PC-3 (cell line): ENCODE results near the gene EFHC1. TPM values are rescaled to one million over a fixed set of nuclear protein-coding genes. Genes with fewer than 3 reads are reported as not detected.
"Not testable (repeated sequence)": the region's sequence is repeated elsewhere in the genome, so short reads cannot be mapped to it uniquely, and the experiment has no call there.

Experiments
- ATAC-seq: fragments of 200-7000 bp; cut with Tn5 transposase; 2 replicates; pipeline ENCODE4 v1.9.1; 2020; ENCODE audit warnings: mild to moderate bottlenecking, moderate library complexity
- BruUV-seq: library from RNA; stranded (reverse); fragments of 400-500 nt; replicated peaks from 2 replicates; lab custom pipeline; 2021; lab: Mats Ljungman, UMichigan
- CTCF ChIA-PET: fragments of 300-600 bp; sonication (Branson Sonifier 250); formaldehyde crosslinking; loops from one replicate; lab custom pipeline; 2022; ENCODE audit warnings: antibody characterized with exemption; lab: Charles Lee
- POLR2A ChIA-PET: fragments of 300-600 bp; sonication (Branson Sonifier 250); formaldehyde crosslinking; loops from one replicate; lab custom pipeline; 2022; ENCODE audit warnings: antibody characterized with exemption; ENCODE audit not compliant: unreplicated experiment; lab: Charles Lee
- DNase-seq: peaks from one replicate; pipeline ENCODE4 v3.0.0-alpha.2; 2015
- H2AFZ ChIP-seq: fragments of 300-600 bp; sonication (generic); 2 replicates; pipeline ENCODE4 v1.6.0; 2016; ENCODE audit warnings: antibody characterized with exemption, low read length
- H3F3A ChIP-seq: fragments of 300-600 bp; sonication (generic); one replicate; pipeline ENCODE4 v1.6.0; 2017; ENCODE audit warnings: antibody characterized with exemption, low read length, control low read depth, mild to moderate bottlenecking; ENCODE audit not compliant: unreplicated experiment
- H3K27ac ChIP-seq: fragments of 300-600 bp; sonication (generic); 2 replicates; pipeline ENCODE4 v1.5.1; 2016; ENCODE audit warnings: mild to moderate bottlenecking, low read length
- H3K27me3 ChIP-seq: fragments of 300-600 bp; sonication (generic); 2 replicates; pipeline ENCODE4 v1.6.1; 2016; ENCODE audit warnings: low read length, mixed read lengths
- H3K36me3 ChIP-seq: fragments of 300-600 bp; sonication (generic); 2 replicates; pipeline ENCODE4 v1.6.1; 2016; ENCODE audit warnings: low read depth, mixed run types, low read length, mixed read lengths
- H3K4me1 ChIP-seq: fragments of 300-600 bp; sonication (generic); 2 replicates; pipeline ENCODE4 v1.5.1; 2016; ENCODE audit warnings: low read length; ENCODE audit not compliant: insufficient read depth
- H3K4me2 ChIP-seq: fragments of 300-600 bp; sonication (generic); 2 replicates; pipeline ENCODE4 v1.6.0; 2016; ENCODE audit warnings: low read length
- H3K4me3 ChIP-seq: fragments of 300-600 bp; sonication (generic); 2 replicates; pipeline ENCODE4 v1.5.1; 2016; ENCODE audit warnings: mild to moderate bottlenecking, low read length, mixed read lengths
- H3K79me2 ChIP-seq: fragments of 300-600 bp; sonication (generic); 2 replicates; pipeline ENCODE4 v1.6.1; 2017; ENCODE audit warnings: low read length, mixed read lengths
- H3K9ac ChIP-seq: fragments of 300-600 bp; sonication (generic); 2 replicates; pipeline ENCODE4 v1.6.0; 2016; ENCODE audit warnings: mild to moderate bottlenecking, low read length
- H3K9me2 ChIP-seq: fragments of 300-600 bp; sonication (generic); replicated peaks from 2 replicates; pipeline ENCODE4 v1.6.1; 2016; ENCODE audit warnings: mixed run types, low read length, mixed read lengths
- H3K9me3 ChIP-seq: fragments of 300-600 bp; sonication (generic); 2 replicates; pipeline ENCODE4 v1.6.1; 2016; ENCODE audit warnings: low read length, mixed read lengths
- H4K20me1 ChIP-seq: fragments of 300-600 bp; sonication (generic); 2 replicates; pipeline ENCODE4 v1.6.1; 2016; ENCODE audit warnings: low read length, mixed read lengths
- EZH2 ChIP-seq: fragments of 300-600 bp; sonication (generic); IDR thresholded peaks from one replicate; pipeline ENCODE4 v1.6.1; 2017; ENCODE audit warnings: antibody characterized with exemption, mild to moderate bottlenecking, low read length; ENCODE audit not compliant: unreplicated experiment
- EZH2phosphoT487 ChIP-seq: fragments of 300-600 bp; sonication (generic); IDR thresholded peaks from 2 replicates; pipeline ENCODE4 v1.6.1; 2018; ENCODE audit warnings: mild to moderate bottlenecking, antibody characterized with exemption, low read length, borderline replicate concordance
- intact Hi-C: fragments of 100-400 bp; cut with micrococcal nuclease; formaldehyde crosslinking; loops from 2 replicates; pipeline ENCODE4 v1.9.0; 2023
- total RNA-seq: library from RNA; depleted of rRNA; stranded (reverse); fragments of >200 nt; gene quantifications from 2 replicates; pipeline ENCODE4 v1.2.3, GENCODE V29; 2014
- TF ChIP-seq, protein P1 (sequence below): fragments of 300-600 bp; sonication (generic); conservative IDR thresholded peaks from 2 replicates; pipeline ENCODE4 v1.5.1; 2017; ENCODE audit warnings: antibody characterized with exemption, low read depth, mild to moderate bottlenecking, low read length

EFHC1 gene
- total RNA-seq, 1 experiment from 2014 or later = 22.4 TPM

DNA sequence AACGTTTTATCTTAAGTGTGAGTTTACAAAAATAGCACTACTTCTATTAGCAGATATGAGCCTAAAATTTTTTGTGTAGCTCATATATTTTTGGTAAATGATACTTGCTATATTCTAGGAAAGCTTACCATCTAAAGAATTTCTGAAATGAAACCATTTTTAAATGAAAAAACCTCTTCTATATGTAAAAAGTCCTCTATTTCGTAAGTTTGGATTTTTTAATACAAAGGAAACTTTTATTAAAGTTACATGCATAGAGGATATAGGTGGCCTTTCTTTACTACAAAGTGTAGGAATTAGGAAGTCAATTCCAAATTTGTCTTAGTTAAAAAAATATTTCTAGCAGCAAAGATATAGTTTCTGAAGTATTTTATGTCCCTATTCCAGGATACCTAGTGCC, 18.8 kb downstream of the EFHC1 start:
- H3K36me3 ChIP-seq = no peaks in the 10 kb centered on the region
- no peak overlapping the region for H2AFZ ChIP-seq
- no TSS peak for BruUV-seq
- ChIA-PET CTCF (no interaction called here), POLR2A (no interaction called here)
- ATAC-seq (no peak), DNase-seq (no peak)
- no peak overlapping the region for H3K27ac ChIP-seq
- no peak overlapping the region for H3K9ac ChIP-seq
- H3K4me3 ChIP-seq = no peak overlapping the region
- H4K20me1 ChIP-seq = no peaks in the 10 kb centered on the region
- no peaks in the 10 kb centered on the region for H3K79me2 ChIP-seq
- intact Hi-C loops = no loop called here
- no peaks in the 10 kb centered on the region for H3K27me3 ChIP-seq
- no peak overlapping the region for H3K4me2 ChIP-seq
- H3K9me2 ChIP-seq = no peaks in the 10 kb centered on the region
- TF ChIP-seq EZH2 = no peak
- no peak for TF ChIP-seq EZH2phosphoT487
- TF ChIP-seq, protein P1, sequence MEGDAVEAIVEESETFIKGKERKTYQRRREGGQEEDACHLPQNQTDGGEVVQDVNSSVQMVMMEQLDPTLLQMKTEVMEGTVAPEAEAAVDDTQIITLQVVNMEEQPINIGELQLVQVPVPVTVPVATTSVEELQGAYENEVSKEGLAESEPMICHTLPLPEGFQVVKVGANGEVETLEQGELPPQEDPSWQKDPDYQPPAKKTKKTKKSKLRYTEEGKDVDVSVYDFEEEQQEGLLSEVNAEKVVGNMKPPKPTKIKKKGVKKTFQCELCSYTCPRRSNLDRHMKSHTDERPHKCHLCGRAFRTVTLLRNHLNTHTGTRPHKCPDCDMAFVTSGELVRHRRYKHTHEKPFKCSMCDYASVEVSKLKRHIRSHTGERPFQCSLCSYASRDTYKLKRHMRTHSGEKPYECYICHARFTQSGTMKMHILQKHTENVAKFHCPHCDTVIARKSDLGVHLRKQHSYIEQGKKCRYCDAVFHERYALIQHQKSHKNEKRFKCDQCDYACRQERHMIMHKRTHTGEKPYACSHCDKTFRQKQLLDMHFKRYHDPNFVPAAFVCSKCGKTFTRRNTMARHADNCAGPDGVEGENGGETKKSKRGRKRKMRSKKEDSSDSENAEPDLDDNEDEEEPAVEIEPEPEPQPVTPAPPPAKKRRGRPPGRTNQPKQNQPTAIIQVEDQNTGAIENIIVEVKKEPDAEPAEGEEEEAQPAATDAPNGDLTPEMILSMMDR = no peak
- no peaks in the 10 kb centered on the region for H3K9me3 ChIP-seq
- H3K4me1 ChIP-seq = peaks cover 8% of the 10 kb centered on the region; the same call in 1 of the 2 replicates
- no peaks in the 10 kb centered on the region for H3F3A ChIP-seq

DNA sequence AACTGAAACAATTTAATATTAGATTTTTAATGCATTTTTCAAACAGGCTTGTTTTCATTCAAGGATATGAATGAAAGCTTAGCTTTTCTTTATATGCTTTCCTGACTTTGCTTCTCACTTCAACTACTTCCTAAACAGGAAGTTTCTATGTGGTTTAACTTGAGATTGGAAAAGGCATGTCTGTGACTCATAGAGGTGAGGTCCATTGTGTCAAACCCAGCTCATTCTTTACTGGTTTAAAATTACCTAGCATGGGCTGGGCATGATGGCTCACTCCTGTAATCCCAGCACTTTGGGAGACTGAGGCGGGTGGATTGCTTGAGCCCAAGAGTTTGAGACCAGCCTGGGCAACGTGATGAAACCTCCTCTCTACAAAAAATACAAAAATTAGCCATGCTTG, 34.4 kb downstream of the EFHC1 start:
- Histone ChIP-seq H3K27me3 (no peaks in the 10 kb centered on the region), H3K36me3 (0 out of 2 replicates have a peak, but pooled peaks cover 4% of the 10 kb centered on the region), H3F3A (no peaks in the 10 kb centered on the region), H3K4me1 (peaks cover 12% of the 10 kb centered on the region), H3K4me2 (peak overlapping the region; percentile 42), H3K9ac (no peak overlapping the region), H3K9me3 (0 out of 2 replicates have a peak, but pooled peaks cover 3% of the 10 kb centered on the region), H3K9me2 (no peaks in the 10 kb centered on the region), H4K20me1 (no peaks in the 10 kb centered on the region), H3K27ac (peak overlapping the region; percentile 50), H3K79me2 (no peaks in the 10 kb centered on the region), H3K4me3 (no peak overlapping the region), H2AFZ (0 out of 2 replicates have a peak overlapping the region, but pooled peaks have one; percentile 24)
- ATAC-seq (peak; percentile 98), DNase-seq (peak; percentile 82)
- CTCF ChIA-PET = no interaction called here
- TF ChIP-seq EZH2phosphoT487 = no peak
- TF ChIP-seq, protein P1 = no peak
- no peak for TF ChIP-seq EZH2
- intact Hi-C loops = no loop called here
- BruUV-seq = no TSS peak
- POLR2A ChIA-PET = interaction anchor here (0.6 to 0.7 kb wide), 2 partner anchors 149 to 186 kb away, joined by 4 read pairs; no protein-coding TSS in a partner anchor

DNA sequence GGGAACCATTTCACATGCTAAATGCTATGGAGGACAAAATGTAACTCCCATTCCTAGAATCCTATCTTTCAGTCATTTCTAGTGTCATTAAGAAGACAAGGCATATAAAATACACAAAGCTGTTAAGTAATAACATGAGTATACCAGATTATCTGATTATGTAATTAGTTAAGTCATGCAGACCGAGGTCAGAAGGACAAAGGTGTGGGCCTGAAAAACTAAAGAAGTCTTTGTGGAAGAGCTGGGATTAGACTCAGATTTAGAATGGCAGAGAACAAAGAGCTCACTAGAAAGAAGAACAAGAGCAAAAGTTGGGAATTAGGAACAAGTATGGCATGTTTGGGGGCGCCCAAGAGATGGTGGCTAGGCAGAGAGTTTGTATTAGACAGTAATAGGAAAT, 37.0 kb downstream of the EFHC1 start:
- no peaks in the 10 kb centered on the region for H3K9me3 ChIP-seq
- H3K4me2 ChIP-seq = no peak overlapping the region
- no peaks in the 10 kb centered on the region for H3K9me2 ChIP-seq
- BruUV-seq = no TSS peak
- ChIA-PET POLR2A (no interaction called here), CTCF (no interaction called here)
- H3K9ac ChIP-seq = no peak overlapping the region
- H3F3A ChIP-seq = peaks cover 3% of the 10 kb centered on the region
- H3K27ac ChIP-seq = no peak overlapping the region
- intact Hi-C loops = no loop called here
- H3K79me2 ChIP-seq = no peaks in the 10 kb centered on the region
- no peak overlapping the region for H2AFZ ChIP-seq
- no peaks in the 10 kb centered on the region for H4K20me1 ChIP-seq
- peaks cover 12% of the 10 kb centered on the region for H3K4me1 ChIP-seq
- TF ChIP-seq EZH2 (no peak), EZH2phosphoT487 (no peak)
- TF ChIP-seq, protein P1 = no peak
- H3K4me3 ChIP-seq = no peak overlapping the region
- no peaks in the 10 kb centered on the region for H3K36me3 ChIP-seq
- ATAC-seq (no peak), DNase-seq (no peak)
- no peaks in the 10 kb centered on the region for H3K27me3 ChIP-seq

DNA sequence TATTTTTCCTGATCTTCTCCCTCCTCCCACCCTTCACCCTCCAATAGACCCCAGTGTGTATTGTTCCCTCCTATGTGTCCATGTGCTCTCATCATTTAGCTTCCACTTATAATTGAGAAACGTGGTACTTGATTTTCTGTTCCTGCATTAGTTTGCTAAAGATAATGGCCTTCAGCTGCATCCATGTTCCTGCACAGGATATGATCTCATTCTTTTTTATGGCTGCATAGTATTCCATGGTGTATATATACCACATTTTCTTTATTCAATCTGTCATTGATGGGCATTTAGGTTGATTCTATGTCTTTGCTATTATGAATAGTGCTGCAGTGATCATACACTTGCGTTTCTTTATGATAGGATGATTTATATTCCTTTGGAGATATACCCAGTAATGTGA, 41.1 kb downstream of the EFHC1 start:
- DNase-seq, H3K27me3 ChIP-seq, H3K4me3 ChIP-seq, H3F3A ChIP-seq, H3K79me2 ChIP-seq, H4K20me1 ChIP-seq, H3K9ac ChIP-seq, H3K9me2 ChIP-seq, H3K36me3 ChIP-seq, CTCF ChIA-PET, H3K27ac ChIP-seq, H2AFZ ChIP-seq, H3K4me2 ChIP-seq, intact Hi-C loops, H3K4me1 ChIP-seq, POLR2A ChIA-PET, ATAC-seq, H3K9me3 ChIP-seq, BruUV-seq: not testable (repeated sequence)
